MV-4-11 (cell line): Measurements from ENCODE around the gene SGK1.
"Not testable (repeated sequence)": the region's sequence is repeated elsewhere in the genome, so short reads cannot be mapped to it uniquely, and the experiment has no call there.

Experiments
- DNase-seq: peaks from one replicate; lab custom pipeline; 2025; lab: John Stamatoyannopoulos, UW

The SGK1 gene

DNA sequence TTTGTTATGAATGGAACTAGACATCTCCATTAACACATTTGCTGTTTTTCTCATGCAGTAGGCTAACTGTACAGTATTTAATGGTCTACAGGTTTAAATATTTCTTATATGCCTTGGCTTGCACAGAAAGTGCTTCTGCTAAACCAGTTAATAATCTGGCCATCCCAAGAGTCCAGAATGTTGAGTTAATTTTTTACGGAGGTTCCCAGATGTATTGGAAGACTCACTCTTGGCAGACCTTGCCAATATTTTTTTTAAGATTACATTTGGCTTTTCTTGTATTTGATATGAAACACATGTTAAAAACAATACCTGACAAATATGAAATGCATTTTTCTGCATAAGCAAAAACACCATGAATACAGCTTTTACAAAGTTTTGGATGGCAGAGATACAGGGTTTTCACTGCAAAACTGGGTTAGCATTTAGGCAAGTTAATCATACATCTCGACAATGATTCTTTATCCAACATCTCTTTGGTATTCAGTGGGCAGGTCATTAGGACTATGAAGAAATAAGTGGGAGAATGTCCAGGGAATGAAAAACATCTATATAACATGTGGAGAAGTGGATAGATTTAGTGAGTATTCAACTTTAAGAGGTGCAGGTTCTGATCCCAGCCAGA, 94.0 kb downstream of the SGK1 start:
- no peak for DNase-seq

DNA sequence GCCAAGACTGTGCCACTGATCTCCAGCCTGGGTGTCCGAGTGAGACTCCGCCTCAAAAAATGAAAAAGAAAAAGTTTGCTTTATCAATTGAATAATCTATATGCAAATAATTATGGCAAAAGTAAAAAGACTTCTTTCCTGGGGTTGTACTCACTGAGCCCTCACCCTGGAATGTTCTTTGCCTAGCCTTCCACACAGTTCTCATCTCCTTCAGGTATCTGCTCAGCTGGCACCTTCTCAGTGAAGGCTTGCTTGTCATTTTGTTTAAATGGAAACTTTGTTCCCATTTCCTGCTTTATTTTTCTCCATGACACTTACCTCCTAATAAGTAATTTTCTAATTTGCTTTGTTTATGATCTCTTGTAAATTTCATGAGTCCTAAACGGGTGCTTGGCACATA, 96.7 kb downstream of the SGK1 start:
- DNase-seq, result no peak

DNA sequence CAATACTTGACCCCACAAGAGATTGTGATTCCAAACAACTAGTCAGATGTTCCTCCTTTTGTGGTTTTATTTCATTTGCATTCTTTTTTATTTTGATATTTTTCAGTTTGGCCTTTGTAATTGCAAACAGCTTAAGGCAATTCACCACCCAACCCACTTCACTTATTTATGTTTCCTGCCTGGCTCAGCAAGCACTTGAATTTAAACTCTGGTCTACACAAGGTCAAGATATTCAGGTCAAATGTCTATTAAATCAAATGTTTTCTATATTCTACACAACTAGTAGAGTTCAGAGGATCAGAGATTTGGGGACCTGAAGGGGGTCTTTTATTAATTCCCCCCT, 100.1 kb downstream of the SGK1 start:
- DNase-seq, result no peak

DNA sequence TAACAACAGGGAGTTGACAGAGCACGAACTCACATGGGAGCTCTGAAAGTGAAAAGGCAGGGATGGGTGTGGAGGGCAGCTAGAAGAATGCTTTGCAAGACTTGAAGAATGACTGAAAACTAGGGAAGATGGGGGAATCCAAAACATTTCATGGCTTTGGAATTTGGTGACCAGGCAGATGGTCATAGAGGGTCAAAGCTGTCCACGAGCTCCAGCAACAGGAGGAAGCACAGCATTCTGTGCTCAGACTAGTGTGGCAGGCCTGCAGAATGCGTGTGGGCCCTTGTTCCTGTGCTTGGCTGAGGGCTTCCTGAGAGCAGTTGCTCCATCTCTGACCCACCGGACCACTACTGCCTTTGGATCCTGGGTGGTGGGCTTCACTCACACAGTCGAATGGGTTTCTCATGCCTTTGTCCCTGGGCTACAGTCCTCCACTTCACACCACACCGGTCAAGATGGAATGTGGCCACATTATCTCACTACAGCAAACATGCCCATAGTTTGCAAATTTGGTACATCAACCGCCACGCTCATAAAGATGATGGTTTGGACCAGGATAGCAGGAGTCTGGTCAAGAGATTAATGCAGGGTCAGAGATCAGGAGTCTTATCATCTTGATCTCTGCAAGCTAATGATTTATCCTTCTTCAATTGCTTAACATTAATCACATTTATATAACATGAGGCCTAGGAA, 100.7 kb downstream of the SGK1 start:
- no peak for DNase-seq

DNA sequence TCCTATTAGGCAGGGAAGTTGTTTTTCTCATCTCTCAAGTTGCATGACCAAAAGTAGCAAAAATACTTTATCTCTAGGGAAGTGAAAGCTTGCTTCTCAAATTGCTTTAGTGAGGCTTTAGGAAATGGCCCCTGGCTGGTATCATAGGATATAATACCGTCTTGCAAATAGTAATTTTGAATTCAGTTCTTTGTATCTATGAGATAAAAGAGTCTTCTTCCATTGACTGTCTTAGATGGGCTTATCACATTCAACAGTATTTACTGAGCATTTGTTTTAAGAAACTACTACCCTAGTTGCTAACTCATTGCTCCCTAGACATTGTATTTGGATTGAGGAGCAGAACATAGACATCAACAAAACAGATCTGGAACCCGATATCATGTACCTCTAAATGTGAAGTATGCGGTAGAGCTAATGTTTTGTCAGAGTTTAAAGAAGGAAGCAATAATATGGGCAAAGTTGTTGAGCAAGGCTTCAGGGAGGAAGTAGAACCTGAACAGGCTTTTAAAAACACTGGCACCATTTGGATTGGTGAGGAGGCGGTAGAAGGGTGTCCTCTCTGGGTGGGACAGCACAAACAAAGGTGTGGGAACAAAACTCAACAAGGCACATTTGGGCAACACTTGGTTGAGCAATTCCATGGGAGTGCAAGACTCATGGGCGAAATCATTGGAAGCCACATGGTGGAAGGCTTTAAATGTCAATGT, 101.5 kb downstream of the SGK1 start:
- DNase-seq, result peak; percentile 86

DNA sequence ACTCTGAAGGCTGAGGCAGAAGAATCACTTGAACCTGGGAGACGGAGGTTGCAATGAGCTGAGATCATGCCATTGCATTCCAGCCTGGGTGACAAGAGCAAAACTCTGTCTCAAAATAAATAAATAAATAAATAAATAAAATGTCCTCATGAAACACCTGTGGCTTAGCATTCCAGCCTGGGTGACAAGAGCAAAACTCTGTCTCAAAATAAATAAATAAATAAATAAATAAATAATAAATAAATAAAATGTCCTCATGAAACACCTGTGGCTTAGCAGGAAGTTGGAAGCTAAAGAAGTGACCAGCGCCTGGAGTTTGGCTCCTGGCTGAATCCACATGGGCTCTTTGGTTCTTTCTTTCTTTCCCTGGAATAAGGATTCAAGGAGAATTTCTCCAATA, 104.5 kb downstream of the SGK1 start:
- DNase-seq, result not testable (repeated sequence)

DNA sequence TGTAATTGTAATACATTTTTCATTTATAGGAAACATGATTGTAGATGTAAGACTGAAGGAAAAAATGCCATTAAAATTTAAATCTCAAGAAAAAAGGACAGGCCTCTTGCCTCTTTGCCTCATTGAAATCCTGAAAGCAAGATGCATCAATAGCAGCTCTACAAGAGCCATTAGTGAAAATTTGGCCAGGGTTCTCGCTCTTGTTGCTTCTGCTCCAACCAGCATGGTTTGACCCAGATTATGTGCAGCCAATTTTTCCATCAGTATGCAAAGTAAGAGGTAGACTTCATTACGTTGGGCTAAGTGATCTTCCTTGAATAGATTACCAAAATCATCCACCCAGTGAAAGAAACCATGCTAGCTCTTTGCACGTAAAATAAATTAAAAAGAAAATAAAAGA, 106.6 kb downstream of the SGK1 start:
- DNase-seq, result no peak

DNA sequence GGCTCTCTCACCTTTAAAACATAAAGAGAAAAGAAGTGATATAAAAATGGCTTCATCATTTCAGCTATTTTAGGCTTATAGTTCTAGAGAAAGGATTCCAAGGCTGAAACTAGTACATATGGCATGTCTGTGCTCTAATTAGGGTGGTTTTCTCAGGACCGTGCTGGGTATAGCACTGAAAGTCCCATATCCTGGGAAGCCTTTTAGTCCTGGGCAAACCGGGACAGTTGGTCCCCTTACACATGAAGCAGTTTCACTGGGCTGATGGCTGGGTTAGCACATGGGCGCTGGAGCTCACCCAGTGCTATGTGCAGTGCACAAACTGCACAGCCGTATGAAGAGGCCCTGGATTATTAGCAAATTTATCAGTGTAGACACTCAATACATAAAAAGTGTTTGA, 110.5 kb downstream of the SGK1 start:
- DNase-seq, result no peak

DNA sequence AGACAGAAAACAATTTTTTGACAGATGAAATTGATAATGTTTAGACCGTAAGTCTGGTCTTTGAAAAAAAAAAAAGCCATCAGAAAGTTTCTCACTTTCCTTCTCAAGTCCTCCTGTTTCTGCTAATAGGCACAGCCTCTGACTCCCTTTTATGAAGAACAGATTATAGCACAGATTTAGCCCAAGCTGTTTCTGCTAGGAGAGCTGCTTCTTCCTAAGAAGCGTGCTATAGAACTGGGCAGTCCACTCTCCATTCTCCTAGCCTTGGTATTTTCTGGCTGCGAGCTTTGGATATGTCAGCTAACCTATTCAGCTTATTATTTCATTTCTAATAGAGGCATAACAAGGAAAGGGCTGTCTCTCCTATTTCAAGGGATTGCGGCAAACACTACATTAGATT, 112.5 kb downstream of the SGK1 start:
- no peak for DNase-seq

DNA sequence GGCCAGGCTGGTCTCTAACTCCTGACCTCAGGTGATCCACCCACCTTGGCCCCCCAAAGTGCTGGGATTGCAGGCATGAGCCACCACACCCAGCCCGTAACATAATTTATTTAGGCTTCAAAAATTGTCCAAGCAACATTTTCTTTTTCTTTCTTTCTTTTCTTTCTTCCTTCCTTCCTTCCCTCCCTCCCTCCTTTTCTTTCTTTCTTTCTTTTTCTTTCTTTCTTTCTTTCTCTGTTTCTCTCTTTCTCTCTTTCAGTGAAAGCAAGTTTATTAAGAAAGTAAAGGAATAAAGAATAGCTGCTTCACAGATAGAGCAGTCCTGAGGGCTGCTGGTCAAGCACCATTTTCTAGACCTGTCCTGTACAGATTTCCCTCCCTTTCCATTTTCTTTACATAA, 113.2 kb downstream of the SGK1 start:
- not testable (repeated sequence) for DNase-seq

DNA sequence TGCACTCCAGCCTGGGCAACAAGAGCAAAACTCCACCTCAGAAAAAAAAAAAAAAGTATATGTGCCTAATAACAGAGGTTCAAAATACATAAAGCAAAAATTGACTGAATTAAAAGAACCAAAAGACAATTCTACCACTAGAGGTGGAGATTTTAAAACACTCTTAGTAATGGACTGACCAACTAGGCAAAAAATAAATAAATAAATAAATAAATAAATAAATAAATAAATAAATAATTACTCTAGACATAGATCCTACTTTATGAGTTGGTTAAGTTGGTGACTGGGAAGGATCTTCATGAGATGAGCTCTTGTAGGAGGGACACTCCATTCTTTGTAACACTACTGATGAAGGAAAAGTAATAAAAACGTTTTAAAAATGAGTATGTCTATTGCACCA, 113.9 kb downstream of the SGK1 start:
- DNase-seq, result no peak

DNA sequence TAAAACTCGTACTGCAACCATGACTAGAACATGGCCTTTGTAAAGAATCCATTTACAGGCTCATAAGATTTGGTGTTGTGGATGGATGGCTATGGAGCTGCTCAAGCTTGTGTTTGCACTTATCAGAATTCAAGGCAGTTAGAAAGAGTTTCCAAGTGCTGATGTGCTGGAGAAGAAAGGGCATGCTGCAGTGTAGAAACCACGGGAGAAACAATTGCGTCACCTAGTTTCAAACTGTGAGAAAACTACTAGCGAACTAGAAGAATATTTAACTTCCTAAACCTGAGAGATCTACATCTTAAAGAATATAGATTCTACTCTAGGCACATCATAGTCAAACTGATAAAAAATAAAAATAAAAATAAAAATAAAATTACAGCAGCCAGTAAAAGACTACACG, 116.2 kb downstream of the SGK1 start:
- peak; percentile 50 for DNase-seq

DNA sequence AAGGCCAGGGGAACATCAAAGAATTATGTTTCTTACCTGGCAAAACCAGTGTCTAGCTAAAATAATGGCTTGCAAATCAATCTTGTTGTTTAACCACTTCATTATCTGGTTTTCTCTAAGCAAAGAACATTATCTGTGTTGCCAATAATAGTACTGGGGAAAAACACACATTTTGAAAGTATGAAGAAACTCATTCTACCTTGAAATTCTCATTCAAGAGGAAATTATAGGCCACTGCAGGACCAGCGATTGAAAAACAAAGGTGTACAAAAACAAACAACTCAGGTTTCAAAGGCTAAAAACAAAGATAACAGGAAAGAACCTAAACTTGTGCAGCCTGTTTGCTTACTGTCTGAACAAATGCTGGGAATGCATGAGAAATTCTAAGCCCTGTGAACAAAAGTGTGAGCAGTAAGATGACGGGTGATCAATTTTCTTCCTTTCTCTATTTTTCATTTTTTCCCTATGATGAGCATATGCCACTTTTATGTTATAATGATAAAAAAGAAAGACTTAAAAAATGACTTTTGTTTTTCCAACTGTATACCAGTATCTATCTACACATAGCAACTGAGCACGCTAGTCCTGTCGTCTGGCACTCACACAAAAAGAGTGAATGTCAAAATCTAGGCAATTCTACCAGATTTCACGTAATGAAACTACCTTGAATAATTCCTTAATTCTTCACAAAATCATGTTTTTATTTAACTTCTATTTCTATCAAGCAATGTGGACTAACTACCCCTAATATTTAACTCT, 117.9 kb downstream of the SGK1 start:
- no peak for DNase-seq

DNA sequence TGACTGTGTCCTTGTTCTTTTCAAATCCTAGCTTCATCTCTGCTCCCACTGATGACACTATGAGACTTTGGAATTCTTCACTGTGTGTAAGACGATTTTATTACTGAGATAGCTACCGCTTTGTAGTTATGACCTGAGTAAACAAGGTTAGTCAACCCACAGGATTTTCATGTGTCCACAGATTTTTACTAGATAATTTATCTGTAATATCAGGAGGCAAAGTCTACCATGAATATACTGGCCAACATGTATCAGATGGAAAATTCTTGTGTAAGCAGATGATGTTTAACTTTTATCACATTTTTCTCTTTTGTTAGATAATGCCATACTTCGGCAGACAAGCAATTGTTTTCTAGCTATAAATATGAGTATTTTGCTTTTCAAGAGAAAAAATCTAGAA, 119.8 kb downstream of the SGK1 start:
- DNase-seq, result no peak

DNA sequence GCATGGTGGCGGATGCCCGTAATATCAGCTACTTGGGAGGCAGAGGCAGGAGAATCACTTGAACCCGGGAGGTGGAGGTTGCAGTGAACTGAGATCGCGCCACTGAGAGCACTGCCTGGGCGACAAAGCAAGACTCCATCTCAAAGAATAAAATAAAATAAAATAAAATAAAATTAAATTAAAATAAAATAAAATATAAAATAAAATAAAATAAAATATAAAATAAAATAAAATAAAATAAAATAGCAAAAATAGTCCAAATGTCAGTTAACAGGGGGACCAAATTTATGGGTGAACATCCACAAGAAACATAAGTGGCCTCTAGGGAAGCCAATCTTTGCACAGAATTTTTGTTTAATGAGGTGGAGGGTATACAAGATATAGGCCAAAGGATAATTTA, 120.2 kb downstream of the SGK1 start:
- not testable (repeated sequence) for DNase-seq

DNA sequence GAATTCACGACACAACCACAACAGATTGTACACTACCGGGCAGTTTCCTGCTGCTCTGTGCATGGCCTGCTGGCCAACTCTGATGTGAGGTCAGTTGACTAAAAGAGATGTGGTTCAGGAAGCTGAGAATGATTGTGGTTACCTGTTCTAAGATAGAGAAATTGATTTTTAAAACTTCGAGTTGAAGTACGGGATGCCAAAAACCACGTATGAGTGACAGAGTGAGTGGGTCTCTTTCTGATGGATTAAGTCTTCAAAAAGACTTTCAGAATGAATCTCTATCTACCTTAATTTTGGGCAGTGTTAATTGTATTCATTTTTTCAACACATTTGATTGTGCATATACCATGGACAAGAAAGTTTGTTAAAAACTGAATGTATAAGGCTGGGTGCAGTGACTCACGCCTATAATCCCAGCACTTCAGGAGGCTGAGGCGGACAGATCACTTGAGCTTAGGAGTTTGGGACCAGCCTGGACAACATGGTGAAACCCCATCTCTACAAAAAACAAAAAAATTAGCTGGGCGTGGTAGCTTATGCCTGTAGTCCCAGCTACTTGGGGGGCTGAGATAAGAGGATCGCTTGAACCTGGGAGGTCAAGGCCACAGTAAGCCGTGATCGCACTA, 121.2 kb downstream of the SGK1 start:
- no peak for DNase-seq

DNA sequence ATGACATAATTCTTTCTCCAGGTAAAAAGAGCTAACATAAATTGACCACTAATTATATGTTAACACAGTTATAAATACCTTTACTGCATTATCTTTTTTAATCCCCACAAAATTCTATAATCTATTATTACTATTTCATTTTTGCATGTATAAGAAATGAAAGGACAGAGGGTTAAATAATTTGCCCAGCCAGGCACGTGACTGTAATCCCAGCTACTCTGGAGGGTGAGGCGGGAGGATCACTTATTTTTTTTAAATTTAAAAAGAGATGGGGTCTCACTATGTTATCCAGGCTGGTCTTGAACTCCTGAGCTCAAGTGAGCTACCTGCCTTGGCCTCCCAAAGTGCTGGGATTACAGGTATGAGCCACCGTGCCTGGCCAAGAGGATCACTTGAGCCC, 121.9 kb downstream of the SGK1 start:
- no peak for DNase-seq

DNA sequence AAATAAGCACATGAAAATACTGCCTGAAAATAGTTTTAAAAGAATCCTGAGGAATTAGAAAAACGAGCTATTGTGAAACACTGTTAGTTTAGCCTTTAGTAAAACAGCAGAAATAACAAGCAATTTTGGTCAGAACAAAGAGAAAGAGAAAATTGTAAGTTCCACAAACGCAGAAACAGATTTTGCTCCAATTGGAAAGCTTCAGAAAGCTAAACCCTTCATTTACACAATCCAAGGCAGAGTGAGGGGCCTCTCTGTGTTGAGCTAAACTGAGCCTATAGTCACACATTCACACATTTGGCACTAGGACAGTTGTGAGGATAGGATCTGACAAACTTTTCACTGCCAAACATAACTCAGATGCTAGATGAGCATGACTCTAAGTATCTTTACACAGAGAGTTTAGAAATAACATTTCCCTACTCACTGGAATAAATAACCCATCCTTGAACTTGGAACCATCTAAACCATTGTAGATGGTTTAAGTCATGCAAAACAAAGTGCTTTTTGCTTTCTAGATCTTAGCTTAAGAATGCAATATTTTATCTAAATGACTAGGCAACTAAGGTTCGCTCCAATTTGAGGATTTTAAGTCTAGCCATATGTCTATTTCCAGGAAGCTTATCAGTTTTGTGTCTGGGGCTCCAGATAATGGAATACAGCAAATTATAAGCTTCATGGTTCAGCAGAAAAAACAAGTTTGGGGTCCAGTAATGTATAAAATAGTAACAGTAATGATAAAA, 122.6 kb downstream of the SGK1 start:
- no peak for DNase-seq

DNA sequence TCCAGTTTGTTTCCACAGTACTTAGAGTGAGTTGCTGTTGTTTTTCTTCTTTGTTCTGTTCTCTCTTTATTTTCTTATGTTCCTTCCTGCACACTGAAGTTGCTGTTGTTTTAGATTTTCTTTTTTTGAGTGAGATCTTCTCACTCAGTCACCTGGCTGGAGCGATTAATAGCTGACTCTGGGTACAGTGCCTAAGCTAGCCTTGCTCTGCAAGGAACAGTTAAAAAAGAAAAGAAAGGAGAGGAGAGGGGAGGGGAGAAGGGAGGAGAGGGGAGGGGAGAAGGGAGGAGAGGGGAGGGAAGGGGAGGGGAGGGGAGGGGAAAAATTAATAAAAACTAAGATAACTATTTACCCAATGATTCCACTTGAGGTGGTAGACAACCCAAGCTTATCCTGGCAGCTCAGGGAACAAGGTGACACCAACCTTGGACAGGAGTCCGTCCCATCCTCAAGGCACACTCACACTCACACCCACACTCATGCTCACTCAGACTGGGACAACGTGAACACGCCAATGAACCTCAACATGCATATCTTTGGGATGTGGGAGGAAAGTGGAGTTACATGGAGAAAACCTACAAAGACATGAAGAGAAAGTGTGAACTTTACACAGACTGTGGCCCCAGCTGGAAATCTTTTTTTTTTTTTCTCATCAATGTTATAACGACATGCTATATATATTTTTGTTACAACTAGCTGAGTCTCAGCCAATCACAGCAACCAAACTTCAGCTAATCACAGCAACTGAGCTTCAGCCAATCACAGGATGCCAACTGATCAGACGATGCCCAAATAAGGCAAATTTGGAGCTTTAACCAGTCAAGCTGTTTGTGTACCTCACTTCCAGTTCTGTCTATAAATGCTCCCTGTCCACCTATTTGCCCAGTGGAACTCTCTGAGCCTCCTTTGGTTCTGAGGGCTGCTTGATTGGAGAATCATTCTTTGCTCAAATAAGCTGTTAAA, 124.1 kb downstream of the SGK1 start:
- DNase-seq, result no peak

DNA sequence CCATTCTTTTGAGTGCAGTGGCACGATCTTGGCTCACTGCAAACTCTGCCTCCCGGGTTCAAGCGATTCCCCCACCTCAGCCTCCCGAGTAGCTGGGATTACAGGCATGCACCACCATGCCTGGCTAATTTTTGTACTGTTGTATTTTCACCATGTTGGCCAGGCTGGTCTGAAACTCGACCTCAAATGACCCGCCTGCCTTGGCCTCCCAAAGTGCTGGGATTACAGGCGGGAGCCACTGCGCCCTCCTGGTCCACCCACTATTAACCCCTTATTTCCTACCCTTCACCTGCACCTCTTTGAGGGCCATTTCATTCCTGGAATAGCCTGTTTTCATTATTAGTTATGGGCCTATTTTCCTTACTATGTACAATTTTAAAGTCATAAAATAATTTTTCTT, 125.3 kb downstream of the SGK1 start:
- not testable (repeated sequence) for DNase-seq
